Esophagus muscularis mucosa (tissue), 4 donors: ENCODE data around the gene SEC24D. TPM values are rescaled to one million over a fixed set of nuclear protein-coding genes. Genes with fewer than 3 reads are reported as not detected.

Experiments
- DNase-seq: peaks from one replicate; pipeline ENCODE4 v3.0.0-alpha.2; 2017; ENCODE audit errors: extremely low spot score
- H3K27ac ChIP-seq, 4 donors: fragments of 200-600 bp; sonication (generic); replicated peaks in 1 of 4; 1 replicate in 3 of 4; 2 replicates in 1 of 4; pipeline ENCODE4 v1.5.1; 2016 to 2019; ENCODE audit warnings: mild to moderate bottlenecking in 1 of 4
- H3K27me3 ChIP-seq, 4 donors: fragments of 200-600 bp; sonication (generic); one replicate each; pipeline versions ENCODE4 v1.5.1 to v1.6.0; 2016 to 2019
- H3K36me3 ChIP-seq, 4 donors: fragments of 200-600 bp; sonication (generic); one replicate each; pipeline ENCODE4 v1.5.1; 2016 to 2019
- H3K4me1 ChIP-seq, 4 donors: fragments of 200-600 bp; sonication (generic); one replicate each; pipeline ENCODE4 v1.5.1; 2016 to 2019
- H3K4me3 ChIP-seq, 4 donors: fragments of 200-600 bp; sonication (generic); 1 replicate in 2 of 4; 2 replicates in 2 of 4; pipeline ENCODE4 v1.5.1; 2016 to 2019; ENCODE audit warnings: mild to moderate bottlenecking in 4 of 4, moderate library complexity in 1 of 4
- H3K9me3 ChIP-seq, 4 donors: fragments of 200-600 bp; sonication (generic); 1 replicate in 3 of 4; 2 replicates in 1 of 4; pipeline ENCODE4 v1.5.1; 2016 to 2019
- CTCF ChIP-seq, 3 experiments: fragments of 200-600 bp in 2 of 3; fragments of 450-650 bp in 1 of 3; sonication (generic) in 2 of 3; IDR thresholded peaks; one replicate each; pipeline ENCODE4 v1.5.1; 2017 to 2019; ENCODE audit warnings: antibody characterized with exemption in 3 of 3, mild to moderate bottlenecking in 2 of 3, moderate library complexity in 1 of 3
- EP300 ChIP-seq: sonication (generic); formaldehyde crosslinking; IDR thresholded peaks from one replicate; pipeline ENCODE4 v1.6.1; 2017; ENCODE audit warnings: antibody characterized with exemption
- POLR2A ChIP-seq: fragments of 450-650 bp; IDR thresholded peaks from one replicate; pipeline ENCODE4 v1.6.1; 2017; ENCODE audit warnings: antibody characterized with exemption, moderate library complexity, mild to moderate bottlenecking, low read depth
- POLR2AphosphoS5 ChIP-seq, 2 donors: sonication (generic); formaldehyde crosslinking; IDR thresholded peaks; one replicate each; pipeline ENCODE4 v1.6.1; 2017; ENCODE audit warnings: antibody characterized with exemption in 2 of 2
- WGBS: methylation state at CpG from one replicate; pipeline ENCODE4 v1.1.5; 2018; 5-methylcytosine and 5-hydroxymethylcytosine counted together
- intact Hi-C: fragments of 100-400 bp; cut with DNase I; formaldehyde crosslinking; loops from one replicate; pipeline ENCODE4 v1.15.1; 2023
- total RNA-seq, 4 donors: library from RNA; depleted of rRNA; stranded (reverse); fragments of >200 nt; gene quantifications; one replicate each; pipeline versions ENCODE4 v1.1.0 to v1.2.1, GENCODE V29; 2016

The SEC24D gene
- total RNA-seq, 4 donors from 2014 or later = 29.1 to 41.5 (median 37.0) TPM

- Histone ChIP-seq H3K4me3 (no peak overlapping the region), H3K27ac (peak overlapping the region; percentile 76 to 91 (median 82)), H3K36me3 (no peaks in the 10 kb centered on the region), H3K4me1 (peaks cover 57 to 100% (median 99%) of the 10 kb centered on the region in 4 donors), H3K27me3 (no peaks in the 10 kb centered on the region), H3K9me3 (no peaks in the 10 kb centered on the region)
- DNase-seq = no peak
- TF ChIP-seq POLR2AphosphoS5 (IDR thresholded peaks at IDR 0.05) (no peak), EP300 (no peak), POLR2A (no peak), CTCF (IDR thresholded peaks at IDR 0.05) (no peak)
- WGBS = 29% methylated on average over 5 of the region's 5 CpGs
- intact Hi-C loops = no loop called here
Measured at GRCh38 chr4:118758293-118758692, 77.6 kb downstream of the SEC24D start.

DNA sequence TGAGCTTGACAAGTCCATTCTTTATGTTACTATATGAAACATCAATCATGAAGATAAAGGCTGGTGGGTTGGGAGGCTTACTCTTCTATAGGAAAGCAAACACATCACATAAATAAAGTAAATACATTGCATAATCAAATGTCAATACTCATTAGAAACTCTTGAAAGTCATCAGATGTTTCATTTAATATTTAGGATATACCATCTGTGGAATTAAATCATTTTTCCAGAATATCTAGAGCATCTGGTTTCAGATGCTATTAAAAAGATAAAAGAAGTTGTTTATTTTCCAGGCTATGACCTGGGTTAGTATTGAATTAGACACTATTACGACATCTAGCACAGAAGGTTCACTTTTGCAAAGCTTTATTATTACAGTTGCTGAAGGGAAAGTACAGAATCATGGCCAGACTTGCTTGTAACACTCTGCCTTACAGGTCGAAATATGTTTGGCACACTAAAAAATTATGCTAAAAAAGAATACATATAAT, 78.1 kb downstream of the SEC24D start:
- 46% methylated on average over 2 of the region's 2 CpGs for WGBS
- H3K9me3 ChIP-seq = no peaks in the 10 kb centered on the region
- peak overlapping the region; percentile 76 to 91 (median 82) for H3K27ac ChIP-seq
- TF ChIP-seq POLR2AphosphoS5 (IDR thresholded peaks at IDR 0.05) = peak in 1 of 2 donors; percentile 55
- no peak for TF ChIP-seq EP300
- TF ChIP-seq CTCF (IDR thresholded peaks at IDR 0.05) = no peak
- no peaks in the 10 kb centered on the region for H3K27me3 ChIP-seq
- no peaks in the 10 kb centered on the region for H3K36me3 ChIP-seq
- intact Hi-C loops = no loop called here
- H3K4me3 ChIP-seq = no peak overlapping the region
- peaks cover 57 to 100% (median 99%) of the 10 kb centered on the region in 4 donors for H3K4me1 ChIP-seq
- DNase-seq = no peak

DNA sequence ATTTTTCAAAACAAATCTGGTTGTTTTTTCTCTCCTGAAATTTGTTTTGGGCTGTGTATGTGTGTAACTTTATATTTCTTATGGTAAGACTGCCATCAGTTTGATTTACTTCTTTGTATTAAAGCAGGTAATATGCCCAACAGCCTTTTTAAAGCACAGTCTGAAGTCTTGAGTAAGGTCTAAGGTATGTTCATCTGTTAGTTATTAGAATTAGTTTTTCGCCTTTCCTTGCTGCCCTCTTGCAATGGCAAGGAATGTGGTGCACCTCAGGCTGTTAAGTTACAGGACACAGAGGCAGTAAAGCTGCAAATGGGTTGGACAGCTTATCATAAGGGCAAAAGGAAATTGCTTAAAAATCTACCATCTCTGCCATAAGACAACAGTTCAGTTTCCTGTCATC, 79.0 kb downstream of the SEC24D start:
- Histone ChIP-seq H3K4me3 (no peak overlapping the region), H3K4me1 (peaks cover 54 to 100% (median 99%) of the 10 kb centered on the region in 4 donors), H3K36me3 (no peaks in the 10 kb centered on the region), H3K27me3 (no peaks in the 10 kb centered on the region), H3K9me3 (no peaks in the 10 kb centered on the region), H3K27ac (peak overlapping the region; percentile 76 to 91 (median 82))
- no peak for TF ChIP-seq POLR2AphosphoS5 (IDR thresholded peaks at IDR 0.05)
- TF ChIP-seq CTCF (IDR thresholded peaks at IDR 0.05) = no peak
- TF ChIP-seq POLR2A = no peak
- no peak for TF ChIP-seq EP300
- 83% methylated on average over 1 of the region's 1 CpG for WGBS
- DNase-seq = no peak
- intact Hi-C loops = no loop called here

- DNase-seq = no peak
- peak overlapping the region; percentile 76 to 91 (median 82) for H3K27ac ChIP-seq
- intact Hi-C loops = no loop called here
- WGBS = 53% methylated on average over 3 of the region's 3 CpGs
- TF ChIP-seq EP300 = no peak
- no peak for TF ChIP-seq CTCF (IDR thresholded peaks at IDR 0.05)
- TF ChIP-seq POLR2AphosphoS5 (IDR thresholded peaks at IDR 0.05) = no peak
- TF ChIP-seq POLR2A = no peak
- H3K4me1 ChIP-seq = peaks cover 56 to 100% (median 99%) of the 10 kb centered on the region in 4 donors
- H3K27me3 ChIP-seq = no peaks in the 10 kb centered on the region
- H3K4me3 ChIP-seq = no peak overlapping the region
- no peaks in the 10 kb centered on the region for H3K9me3 ChIP-seq
- H3K36me3 ChIP-seq = peaks cover 0 to 5% (median 3%) of the 10 kb centered on the region in 4 donors
Measured at GRCh38 chr4:118756429-118756828, 79.5 kb downstream of the SEC24D start.
